ENCODE measurements around the gene MUC2. TPM values are rescaled to one million over a fixed set of nuclear protein-coding genes. Genes with fewer than 3 reads are reported as not detected.

The MUC2 gene
- total RNA-seq, 1 donor from 2014 or later: not detected

DNA sequence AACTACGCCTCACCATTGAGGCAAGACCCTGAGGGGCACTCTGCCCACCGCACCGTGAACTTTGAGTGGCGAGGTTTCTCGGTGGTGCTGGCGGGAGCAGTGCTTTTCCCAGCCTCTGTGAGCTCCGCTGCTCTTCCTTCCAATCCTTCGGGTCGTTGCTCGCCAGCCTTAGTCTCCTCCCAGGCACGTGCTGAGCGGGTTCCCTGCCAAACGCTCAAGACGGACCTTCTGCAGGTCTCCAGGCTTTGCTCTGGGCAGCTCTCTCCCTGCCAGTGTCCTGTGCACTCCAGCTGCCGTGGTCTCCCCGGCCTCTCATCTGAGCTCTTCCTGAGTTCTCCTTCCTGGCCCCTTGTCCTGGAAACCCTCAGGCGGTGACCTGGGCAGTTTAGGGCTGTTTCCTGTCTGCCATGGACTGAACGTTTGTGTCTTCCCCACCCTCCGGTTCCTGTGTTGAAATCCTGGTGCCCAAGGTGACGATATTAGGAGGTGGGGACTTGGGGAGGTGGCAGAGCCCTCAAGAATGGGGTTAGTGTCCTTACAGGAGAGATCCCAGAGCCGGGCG lies 27.0 kb upstream of the MUC2 start:
- Mint-ChIP-seq H3K4me1 (ENCODE audit: unreplicated experiment) (peaks cover 17% of the 10 kb centered on the region), H3K27ac (ENCODE audit: unreplicated experiment) (peak overlapping the region; percentile 67)
- DNase-seq (ENCODE audit: low spot score): no peak

DNA sequence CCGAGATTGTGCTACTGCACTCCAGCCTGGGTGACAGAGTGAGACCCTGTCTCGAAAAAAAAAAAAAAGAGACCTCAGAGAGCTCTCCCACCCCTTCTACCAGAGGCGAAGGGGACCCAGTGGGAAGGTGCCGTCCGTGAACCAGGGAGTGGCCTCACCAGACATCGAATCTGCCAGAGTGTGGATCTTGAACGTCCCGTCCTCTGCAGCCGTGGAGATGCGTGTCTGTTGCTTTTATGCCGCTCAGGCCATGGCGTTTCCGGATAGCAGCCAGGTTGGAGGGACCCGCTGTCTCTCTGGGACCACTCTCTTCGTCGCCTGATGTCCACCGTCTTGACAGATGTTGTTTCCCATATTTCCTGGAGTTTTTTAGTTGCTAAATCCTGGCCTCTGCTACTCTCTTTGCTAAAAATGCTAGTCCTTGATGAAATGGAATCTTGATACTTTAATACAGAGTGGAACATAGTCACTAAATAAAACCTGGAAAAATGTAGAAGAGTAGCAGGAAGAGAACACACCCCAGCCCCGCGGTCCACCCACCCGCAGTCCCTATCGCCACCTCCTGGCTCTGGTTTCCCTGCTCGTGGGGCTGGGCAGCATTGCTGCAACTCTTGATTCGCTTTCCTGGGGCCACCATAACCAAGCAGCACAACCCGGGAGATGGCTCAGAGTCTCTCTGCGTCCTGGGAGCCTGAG lies 26.2 kb upstream of the MUC2 start:
- H3K4me3 Mint-ChIP-seq (ENCODE audit: unreplicated experiment): no peak overlapping the region
- peak overlapping the region; percentile 17 for H3K27ac Mint-ChIP-seq (ENCODE audit: unreplicated experiment)
- H3K27me3 Mint-ChIP-seq (ENCODE audit: unreplicated experiment): peaks cover 9% of the 10 kb centered on the region
- no peak for DNase-seq (ENCODE audit: low spot score)
- peaks cover 17% of the 10 kb centered on the region for H3K4me1 Mint-ChIP-seq (ENCODE audit: unreplicated experiment)
- TF ChIP-seq, protein P1, sequence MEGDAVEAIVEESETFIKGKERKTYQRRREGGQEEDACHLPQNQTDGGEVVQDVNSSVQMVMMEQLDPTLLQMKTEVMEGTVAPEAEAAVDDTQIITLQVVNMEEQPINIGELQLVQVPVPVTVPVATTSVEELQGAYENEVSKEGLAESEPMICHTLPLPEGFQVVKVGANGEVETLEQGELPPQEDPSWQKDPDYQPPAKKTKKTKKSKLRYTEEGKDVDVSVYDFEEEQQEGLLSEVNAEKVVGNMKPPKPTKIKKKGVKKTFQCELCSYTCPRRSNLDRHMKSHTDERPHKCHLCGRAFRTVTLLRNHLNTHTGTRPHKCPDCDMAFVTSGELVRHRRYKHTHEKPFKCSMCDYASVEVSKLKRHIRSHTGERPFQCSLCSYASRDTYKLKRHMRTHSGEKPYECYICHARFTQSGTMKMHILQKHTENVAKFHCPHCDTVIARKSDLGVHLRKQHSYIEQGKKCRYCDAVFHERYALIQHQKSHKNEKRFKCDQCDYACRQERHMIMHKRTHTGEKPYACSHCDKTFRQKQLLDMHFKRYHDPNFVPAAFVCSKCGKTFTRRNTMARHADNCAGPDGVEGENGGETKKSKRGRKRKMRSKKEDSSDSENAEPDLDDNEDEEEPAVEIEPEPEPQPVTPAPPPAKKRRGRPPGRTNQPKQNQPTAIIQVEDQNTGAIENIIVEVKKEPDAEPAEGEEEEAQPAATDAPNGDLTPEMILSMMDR (IDR thresholded peaks at IDR 0.05; ENCODE audit: unreplicated experiment): no peak
- peaks cover 9% of the 10 kb centered on the region for H3K36me3 Mint-ChIP-seq (ENCODE audit: low read depth, unreplicated experiment)
- H3K9me3 Mint-ChIP-seq (ENCODE audit: unreplicated experiment): no peaks in the 10 kb centered on the region

More for the DNA sequence above, 27.0 kb upstream of the MUC2 start:
- Mint-ChIP-seq H3K9me3 (ENCODE audit: unreplicated experiment) (no peaks in the 10 kb centered on the region), H3K36me3 (ENCODE audit: low read depth, unreplicated experiment) (peaks cover 9% of the 10 kb centered on the region), H3K27me3 (ENCODE audit: unreplicated experiment) (peaks cover 9% of the 10 kb centered on the region), H3K4me3 (ENCODE audit: unreplicated experiment) (no peak overlapping the region)
- TF ChIP-seq, protein P1 (IDR thresholded peaks at IDR 0.05; ENCODE audit: unreplicated experiment): no peak

DNA sequence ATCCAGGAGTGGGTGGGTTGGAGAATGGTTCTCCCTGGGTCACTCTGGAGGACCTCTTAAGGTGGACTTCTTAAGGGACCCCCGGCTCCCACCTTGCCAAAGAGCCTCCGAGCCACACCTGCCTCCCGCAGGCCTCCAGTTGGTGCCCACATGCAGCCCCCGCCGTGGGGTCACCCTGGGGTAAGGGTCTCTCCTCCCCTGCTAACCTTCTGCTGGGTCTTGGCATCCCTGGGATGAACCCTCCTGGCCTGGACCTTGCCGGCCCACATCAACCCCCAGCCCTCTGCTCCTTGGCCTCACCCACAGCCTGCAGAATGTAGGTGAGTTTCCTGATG lies 25.6 kb upstream of the MUC2 start:
- Mint-ChIP-seq H3K27ac (ENCODE audit: unreplicated experiment) (no peak overlapping the region), H3K27me3 (ENCODE audit: unreplicated experiment) (peaks cover 7% of the 10 kb centered on the region), H3K9me3 (ENCODE audit: unreplicated experiment) (no peaks in the 10 kb centered on the region), H3K36me3 (ENCODE audit: low read depth, unreplicated experiment) (peaks cover 6% of the 10 kb centered on the region), H3K4me1 (ENCODE audit: unreplicated experiment) (peaks cover 14% of the 10 kb centered on the region), H3K4me3 (ENCODE audit: unreplicated experiment) (no peak overlapping the region)
- no peak for DNase-seq (ENCODE audit: low spot score)
- TF ChIP-seq, protein P1 (IDR thresholded peaks at IDR 0.05; ENCODE audit: unreplicated experiment): no peak

DNA sequence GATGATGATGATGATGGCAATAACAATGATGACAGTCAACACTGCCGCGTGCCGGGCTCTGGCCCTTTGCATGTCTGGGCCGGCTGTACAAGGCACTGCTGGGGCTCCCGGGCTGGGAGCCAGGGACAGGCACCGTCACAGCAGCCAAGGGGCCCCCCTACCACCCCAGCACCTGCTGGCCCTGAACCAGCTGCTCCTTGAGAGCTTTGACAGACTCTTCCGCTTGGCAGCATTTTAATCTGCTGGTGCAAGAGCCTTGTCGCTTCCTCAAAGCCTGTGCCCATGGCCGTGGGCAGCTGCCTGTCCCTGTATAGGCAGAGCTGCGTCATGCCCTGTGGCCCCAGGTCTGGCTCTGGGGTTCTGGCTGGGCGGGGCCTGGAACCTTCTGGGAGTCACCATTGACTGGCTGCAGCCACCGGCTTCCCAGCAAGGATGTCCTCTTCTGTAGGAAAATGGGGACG lies 25.2 kb upstream of the MUC2 start:
- DNase-seq (ENCODE audit: low spot score): no peak

More for the DNA sequence above, 25.2 kb upstream of the MUC2 start:
- peaks cover 5% of the 10 kb centered on the region for H3K36me3 Mint-ChIP-seq (ENCODE audit: low read depth, unreplicated experiment)
- TF ChIP-seq, protein P1 (IDR thresholded peaks at IDR 0.05; ENCODE audit: unreplicated experiment): no peak
- H3K4me1 Mint-ChIP-seq (ENCODE audit: unreplicated experiment): peaks cover 14% of the 10 kb centered on the region
- no peaks in the 10 kb centered on the region for H3K9me3 Mint-ChIP-seq (ENCODE audit: unreplicated experiment)
- no peak overlapping the region for H3K27ac Mint-ChIP-seq (ENCODE audit: unreplicated experiment)
- peaks cover 6% of the 10 kb centered on the region for H3K27me3 Mint-ChIP-seq (ENCODE audit: unreplicated experiment)
- no peak overlapping the region for H3K4me3 Mint-ChIP-seq (ENCODE audit: unreplicated experiment)
